BJ (cell line): Measurements from ENCODE around the gene CIB1. TPM values are rescaled to one million over a fixed set of nuclear protein-coding genes. Genes with fewer than 3 reads are reported as not detected.
"Not testable (repeated sequence)": the region's sequence is repeated elsewhere in the genome, so short reads cannot be mapped to it uniquely, and the experiment has no call there.

Experiments used
- CTCF ChIA-PET: fragments of 350-600 bp; formaldehyde crosslinking; extraction: SDS; loops from one replicate; lab custom pipeline; 2021; ENCODE audit warnings: antibody characterized with exemption, inconsistent platforms; lab: Yijun Ruan, JAX
- POLR2A ChIA-PET: fragments of 300-600 bp; sonication (Branson Sonifier 250); formaldehyde crosslinking; extraction: SDS; loops from one replicate; lab custom pipeline; 2021; ENCODE audit warnings: antibody characterized with exemption; lab: Charles Lee
- DNase-seq: peaks from one replicate; pipeline ENCODE4 v3.0.0-alpha.2; 2011; ENCODE audit warnings: low read depth
- H3K27me3 ChIP-seq: 2 replicates; pipeline ENCODE4 v1.6.0; 2011; ENCODE audit warnings: low read length; ENCODE audit not compliant: control insufficient read depth, insufficient read depth
- H3K36me3 ChIP-seq: 2 replicates; pipeline ENCODE4 v1.5.1; 2011; ENCODE audit warnings: low read length; ENCODE audit not compliant: control insufficient read depth, insufficient read depth
- H3K4me3 ChIP-seq: 2 replicates; pipeline ENCODE4 v1.5.1; 2011; ENCODE audit warnings: low read depth, mild to moderate bottlenecking, control low read depth, low read length
- CTCF ChIP-seq: IDR thresholded peaks from 2 replicates; pipeline ENCODE4 v1.5.1; 2011; ENCODE audit warnings: low read depth, mild to moderate bottlenecking, control low read depth, inconsistent platforms, low read length, moderate library complexity; ENCODE audit not compliant: insufficient read depth
- polyA plus RNA-seq: library from polyadenylated mRNA; depleted of rRNA; stranded (reverse); fragments of >200 nt; gene quantifications from 2 replicates; pipeline ENCODE4 v1.2.3, GENCODE V29; 2011

CIB1 gene
- polyA plus RNA-seq, 1 experiment, result 102 TPM

GRCh38 chr15:90262426-90262825 is 28.7 kb upstream of the CIB1 start:
- ChIA-PET POLR2A (no interaction called here), CTCF (interaction anchor here (1.7 to 1.8 kb wide), 2 partner anchors 10 to 31 kb away, joined by 4 read pairs; no protein-coding TSS in a partner anchor)
- H3K36me3 ChIP-seq, result no peaks in the 10 kb centered on the region
- no peaks in the 10 kb centered on the region for H3K27me3 ChIP-seq
- TF ChIP-seq CTCF, result no peak
- DNase-seq, result no peak
- H3K4me3 ChIP-seq, result no peak overlapping the region

- no peak for TF ChIP-seq CTCF
- POLR2A ChIA-PET, result no interaction called here
- no peak for DNase-seq
- Histone ChIP-seq H3K27me3 (no peaks in the 10 kb centered on the region), H3K36me3 (no peaks in the 10 kb centered on the region), H3K4me3 (no peak overlapping the region)
- CTCF ChIA-PET, result interaction anchor here (1.7 to 1.8 kb wide), 2 partner anchors 9 to 32 kb away, joined by 4 read pairs; no protein-coding TSS in a partner anchor
Observed at GRCh38 chr15:90261811-90262210, 28.1 kb upstream of the CIB1 start.

- H3K27me3 ChIP-seq, DNase-seq, POLR2A ChIA-PET, H3K36me3 ChIP-seq, CTCF ChIA-PET, H3K4me3 ChIP-seq: not testable (repeated sequence)
Observed at GRCh38 chr15:90260731-90261130, 27.0 kb upstream of the CIB1 start.

GRCh38 chr15:90259524-90259923 is 25.8 kb upstream of the CIB1 start:
- H3K4me3 ChIP-seq, result no peak overlapping the region

GRCh38 chr15:90257776-90258175 is 24.0 kb upstream of the CIB1 start:
- CTCF ChIA-PET, result interaction anchor here (1.0 kb wide), 1 partner anchor 10 kb away, joined by 3 read pairs; no protein-coding TSS in a partner anchor
- POLR2A ChIA-PET, result no interaction called here
- peaks cover 2% of the 10 kb centered on the region; the same call in 1 of the 2 replicates for H3K27me3 ChIP-seq
- H3K36me3 ChIP-seq, result no peaks in the 10 kb centered on the region
- TF ChIP-seq CTCF, result no peak
- no peak for DNase-seq
- H3K4me3 ChIP-seq, result no peak overlapping the region

More at GRCh38 chr15:90259524-90259923, 25.8 kb upstream of the CIB1 start:
- no peak for TF ChIP-seq CTCF
- CTCF ChIA-PET, result no interaction called here
- Histone ChIP-seq H3K36me3 (no peaks in the 10 kb centered on the region), H3K27me3 (peaks cover 2% of the 10 kb centered on the region; the same call in 1 of the 2 replicates)
- POLR2A ChIA-PET, result no interaction called here
- no peak for DNase-seq
